SK-N-MC (cell line): ENCODE data around the gene SEMA3B.

Source experiments
- EZH2 ChIP-seq: fragments of 200-600 bp; sonication (generic); IDR thresholded peaks from one replicate; pipeline ENCODE4 v1.6.1; 2017; ENCODE audit warnings: antibody characterized with exemption
- POLR2AphosphoS5 ChIP-seq: IDR thresholded peaks from 2 replicates; pipeline ENCODE4 v1.6.1; 2012; ENCODE audit warnings: mild to moderate bottlenecking, low read depth, low read length, borderline replicate concordance

DNA sequence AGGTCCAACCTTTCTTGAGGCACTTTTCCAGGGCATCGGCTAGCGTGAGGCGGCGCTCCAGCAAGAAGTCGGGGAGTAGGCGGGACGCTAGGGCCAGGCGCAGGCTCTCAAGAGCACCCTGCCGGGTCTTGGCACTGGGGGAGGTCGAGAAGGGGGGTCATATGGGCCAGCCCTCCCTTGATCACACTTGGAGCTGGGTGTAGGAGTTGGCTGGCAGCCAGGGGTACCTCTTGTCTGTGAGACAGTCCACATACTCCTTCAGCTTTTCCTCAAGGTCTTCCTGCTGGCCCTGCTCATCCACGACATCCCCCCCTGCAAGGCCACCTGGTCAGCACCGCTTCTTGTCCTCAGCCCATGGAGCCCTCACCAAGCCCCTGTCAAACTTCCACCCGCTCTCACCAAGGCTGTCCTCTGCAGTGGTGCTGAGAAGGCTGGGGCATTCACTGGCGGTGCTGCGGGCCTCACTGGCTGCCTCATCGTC is 21.3 kb downstream of the SEMA3B start:
- TF ChIP-seq EZH2 = no peak
- no peak for TF ChIP-seq POLR2AphosphoS5
